Ascending aorta (tissue), 2 donors: Measurements from ENCODE around the gene RAB29. TPM values are rescaled to one million over a fixed set of nuclear protein-coding genes. Genes with fewer than 3 reads are reported as not detected.

ENCODE experiments used
- DNase-seq, 2 donors: peaks; one replicate each; pipeline ENCODE4 v3.0.0-alpha.2; 2019; ENCODE audit warnings: low spot score in 2 of 2
- H3K27ac ChIP-seq, 2 donors: fragments of 200-600 bp; sonication (generic); one replicate each; pipeline ENCODE4 v1.5.1; 2016 to 2017; ENCODE audit warnings: mild to moderate bottlenecking in 1 of 2
- H3K27me3 ChIP-seq: fragments of 200-600 bp; sonication (generic); one replicate; pipeline ENCODE4 v1.5.1; 2017
- H3K36me3 ChIP-seq, 2 donors: fragments of 200-600 bp; sonication (generic); one replicate each; pipeline ENCODE4 v1.5.1; 2016
- H3K4me1 ChIP-seq, 2 donors: fragments of 200-600 bp; sonication (generic); one replicate each; pipeline ENCODE4 v1.5.1; 2016 to 2017; ENCODE audit warnings: mild to moderate bottlenecking in 1 of 2
- H3K4me3 ChIP-seq, 2 donors: fragments of 200-600 bp; sonication (generic); one replicate each; pipeline ENCODE4 v1.5.1; 2016 to 2017; ENCODE audit warnings: mild to moderate bottlenecking in 1 of 2
- H3K9me3 ChIP-seq, 2 donors: fragments of 200-600 bp; sonication (generic); one replicate each; pipeline ENCODE4 v1.5.1; 2016
- CTCF ChIP-seq, 3 experiments: fragments of 200-600 bp in 2 of 3; fragments of 450-650 bp in 1 of 3; sonication (generic) in 2 of 3; IDR thresholded peaks; one replicate each; pipeline ENCODE4 v1.5.1; 2016 to 2019; ENCODE audit warnings: antibody characterized with exemption in 3 of 3, mild to moderate bottlenecking in 1 of 3, moderate library complexity in 1 of 3
- intact Hi-C: fragments of 100-400 bp; cut with DNase I; formaldehyde crosslinking; loops from one replicate; pipeline ENCODE4 v1.15.1; 2023
- total RNA-seq: library from RNA; depleted of rRNA; stranded (reverse); fragments of >200 nt; gene quantifications from one replicate; pipeline ENCODE4 v1.1.0, GENCODE V29; 2016

Gene RAB29
- total RNA-seq, 1 donor from 2014 or later, result 18.0 TPM

GRCh38 chr1:205764578-205764977 lies 10.7 kb downstream of the RAB29 start:
- no peak for DNase-seq
- Histone ChIP-seq H3K4me1 (no peaks in the 10 kb centered on the region), H3K27ac (no peak overlapping the region), H3K4me3 (no peak overlapping the region), H3K27me3 (no peaks in the 10 kb centered on the region), H3K9me3 (no peaks in the 10 kb centered on the region), H3K36me3 (peaks cover 1 to 14% of the 10 kb centered on the region in 2 donors)
- intact Hi-C loops, result no loop called here
- no peak for TF ChIP-seq CTCF (IDR thresholded peaks at IDR 0.05)

- Histone ChIP-seq H3K4me3 (no peak overlapping the region), H3K27ac (no peak overlapping the region), H3K27me3 (no peaks in the 10 kb centered on the region), H3K36me3 (peaks cover 0 to 8% of the 10 kb centered on the region in 2 donors), H3K4me1 (no peaks in the 10 kb centered on the region), H3K9me3 (no peaks in the 10 kb centered on the region)
- intact Hi-C loops, result no loop called here
- no peak for TF ChIP-seq CTCF (IDR thresholded peaks at IDR 0.05)
- no peak for DNase-seq
Measured at GRCh38 chr1:205763980-205764379, 11.3 kb downstream of the RAB29 start.

DNA sequence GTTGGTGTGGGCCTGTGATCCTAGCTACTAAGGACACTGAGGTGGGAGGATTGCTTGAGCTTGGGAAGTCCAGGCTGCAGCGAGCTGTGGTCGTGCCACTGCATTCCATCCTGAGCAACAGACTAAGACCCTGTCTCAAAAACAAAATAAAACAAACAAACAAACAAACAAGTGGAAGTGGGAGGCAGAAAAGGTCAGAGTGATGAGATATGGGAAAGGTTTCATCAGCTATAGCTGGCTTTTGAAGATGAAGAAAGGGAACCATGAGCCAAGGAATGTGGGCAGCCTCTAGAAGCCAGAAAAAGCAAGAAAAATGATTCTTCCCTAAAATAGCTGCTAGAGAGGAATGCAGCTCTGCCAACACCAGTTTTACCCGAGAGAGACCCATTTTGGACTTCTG lies 14.7 kb downstream of the RAB29 start:
- no peaks in the 10 kb centered on the region for H3K4me1 ChIP-seq
- intact Hi-C loops, result no loop called here
- H3K27me3 ChIP-seq, result no peaks in the 10 kb centered on the region
- H3K4me3 ChIP-seq, result no peak overlapping the region
- H3K9me3 ChIP-seq, result no peaks in the 10 kb centered on the region
- H3K36me3 ChIP-seq, result no peaks in the 10 kb centered on the region
- H3K27ac ChIP-seq, result no peak overlapping the region
- no peak for TF ChIP-seq CTCF (IDR thresholded peaks at IDR 0.05)
- no peak for DNase-seq

DNA sequence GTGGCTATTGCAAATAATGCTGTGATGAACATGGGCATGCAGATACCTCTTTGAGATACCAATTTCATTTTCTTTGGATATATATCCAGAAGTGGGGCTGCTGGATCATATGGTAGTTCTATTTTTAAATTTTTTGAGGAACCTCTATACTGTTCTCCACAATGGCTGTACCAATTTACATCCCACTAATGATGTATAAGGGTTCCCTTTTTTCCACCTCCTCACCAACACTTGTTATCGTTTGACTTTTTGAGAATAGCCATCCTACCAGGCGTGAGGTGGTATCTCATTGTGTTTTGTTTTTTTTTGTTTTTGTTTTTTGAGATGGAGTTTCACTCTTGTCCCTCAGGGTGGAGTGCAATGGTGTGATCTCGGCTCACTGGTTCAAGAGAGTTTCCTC lies 18.7 kb downstream of the RAB29 start:
- intact Hi-C loops, result no loop called here
- TF ChIP-seq CTCF (IDR thresholded peaks at IDR 0.05), result no peak

GRCh38 chr1:205754857-205755256 lies 20.4 kb downstream of the RAB29 start:
- DNase-seq, result no peak
- no peak for TF ChIP-seq CTCF (IDR thresholded peaks at IDR 0.05)
- Histone ChIP-seq H3K4me1 (no peaks in the 10 kb centered on the region), H3K4me3 (no peak overlapping the region), H3K27me3 (no peaks in the 10 kb centered on the region), H3K36me3 (no peaks in the 10 kb centered on the region), H3K27ac (no peak overlapping the region), H3K9me3 (no peaks in the 10 kb centered on the region)
- intact Hi-C loops, result no loop called here

More for the DNA sequence above, 18.7 kb downstream of the RAB29 start:
- no peaks in the 10 kb centered on the region for H3K9me3 ChIP-seq
- no peak for DNase-seq
- H3K4me1 ChIP-seq, result no peaks in the 10 kb centered on the region
- no peaks in the 10 kb centered on the region for H3K27me3 ChIP-seq
- no peak overlapping the region for H3K27ac ChIP-seq
- H3K36me3 ChIP-seq, result no peaks in the 10 kb centered on the region
- no peak overlapping the region for H3K4me3 ChIP-seq

GRCh38 chr1:205751036-205751651 lies 24.1 kb downstream of the RAB29 start:
- no peak for TF ChIP-seq CTCF (IDR thresholded peaks at IDR 0.05)
- peak overlapping the region in 1 of 2 donors; percentile 92 for H3K4me3 ChIP-seq

More at GRCh38 chr1:205751036-205751651, 24.1 kb downstream of the RAB29 start:
- intact Hi-C loops, result no loop called here
- DNase-seq, result no peak
- no peaks in the 10 kb centered on the region for H3K27me3 ChIP-seq
- H3K9me3 ChIP-seq, result no peaks in the 10 kb centered on the region
- no peak overlapping the region for H3K27ac ChIP-seq
- H3K36me3 ChIP-seq, result no peaks in the 10 kb centered on the region
- peaks cover 0 to 19% of the 10 kb centered on the region in 2 donors for H3K4me1 ChIP-seq
